ENCODE measurements around the gene HMGN2. TPM values are rescaled to one million over a fixed set of nuclear protein-coding genes. Genes with fewer than 3 reads are reported as not detected.

The HMGN2 gene
- total RNA-seq, 1 donor from 2014 or later, result 446 TPM

GRCh38 chr1:26520339-26520738 is 48.1 kb downstream of the HMGN2 start:
- DNase-seq (ENCODE audit: low spot score, unreplicated experiment), result no peak
- TF ChIP-seq, protein P1, sequence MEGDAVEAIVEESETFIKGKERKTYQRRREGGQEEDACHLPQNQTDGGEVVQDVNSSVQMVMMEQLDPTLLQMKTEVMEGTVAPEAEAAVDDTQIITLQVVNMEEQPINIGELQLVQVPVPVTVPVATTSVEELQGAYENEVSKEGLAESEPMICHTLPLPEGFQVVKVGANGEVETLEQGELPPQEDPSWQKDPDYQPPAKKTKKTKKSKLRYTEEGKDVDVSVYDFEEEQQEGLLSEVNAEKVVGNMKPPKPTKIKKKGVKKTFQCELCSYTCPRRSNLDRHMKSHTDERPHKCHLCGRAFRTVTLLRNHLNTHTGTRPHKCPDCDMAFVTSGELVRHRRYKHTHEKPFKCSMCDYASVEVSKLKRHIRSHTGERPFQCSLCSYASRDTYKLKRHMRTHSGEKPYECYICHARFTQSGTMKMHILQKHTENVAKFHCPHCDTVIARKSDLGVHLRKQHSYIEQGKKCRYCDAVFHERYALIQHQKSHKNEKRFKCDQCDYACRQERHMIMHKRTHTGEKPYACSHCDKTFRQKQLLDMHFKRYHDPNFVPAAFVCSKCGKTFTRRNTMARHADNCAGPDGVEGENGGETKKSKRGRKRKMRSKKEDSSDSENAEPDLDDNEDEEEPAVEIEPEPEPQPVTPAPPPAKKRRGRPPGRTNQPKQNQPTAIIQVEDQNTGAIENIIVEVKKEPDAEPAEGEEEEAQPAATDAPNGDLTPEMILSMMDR (IDR thresholded peaks at IDR 0.05; ENCODE audit: unreplicated experiment), result no peak
- no peaks in the 10 kb centered on the region for H3K36me3 Mint-ChIP-seq (ENCODE audit: insufficient read depth)

GRCh38 chr1:26521669-26522030 is 49.4 kb downstream of the HMGN2 start:
- TF ChIP-seq, protein P1 (IDR thresholded peaks at IDR 0.05; ENCODE audit: unreplicated experiment), result no peak
- H3K36me3 Mint-ChIP-seq (ENCODE audit: insufficient read depth), result no peaks in the 10 kb centered on the region
- no peak for DNase-seq (ENCODE audit: low spot score, unreplicated experiment)
- H3K27ac Mint-ChIP-seq, result no peak overlapping the region
- H3K4me1 Mint-ChIP-seq (ENCODE audit: low read depth), result no peaks in the 10 kb centered on the region
- no peak overlapping the region for H3K4me3 Mint-ChIP-seq (ENCODE audit: low read depth)
- H3K27me3 Mint-ChIP-seq, result peaks cover 23% of the 10 kb centered on the region
- no peaks in the 10 kb centered on the region for H3K9me3 Mint-ChIP-seq (ENCODE audit: low read depth)

More at GRCh38 chr1:26520339-26520738, 48.1 kb downstream of the HMGN2 start:
- no peak overlapping the region for H3K4me3 Mint-ChIP-seq (ENCODE audit: low read depth)
- H3K27ac Mint-ChIP-seq, result no peak overlapping the region
- H3K9me3 Mint-ChIP-seq (ENCODE audit: low read depth), result no peaks in the 10 kb centered on the region
- H3K27me3 Mint-ChIP-seq, result peaks cover 23% of the 10 kb centered on the region
- no peaks in the 10 kb centered on the region for H3K4me1 Mint-ChIP-seq (ENCODE audit: low read depth)

DNA sequence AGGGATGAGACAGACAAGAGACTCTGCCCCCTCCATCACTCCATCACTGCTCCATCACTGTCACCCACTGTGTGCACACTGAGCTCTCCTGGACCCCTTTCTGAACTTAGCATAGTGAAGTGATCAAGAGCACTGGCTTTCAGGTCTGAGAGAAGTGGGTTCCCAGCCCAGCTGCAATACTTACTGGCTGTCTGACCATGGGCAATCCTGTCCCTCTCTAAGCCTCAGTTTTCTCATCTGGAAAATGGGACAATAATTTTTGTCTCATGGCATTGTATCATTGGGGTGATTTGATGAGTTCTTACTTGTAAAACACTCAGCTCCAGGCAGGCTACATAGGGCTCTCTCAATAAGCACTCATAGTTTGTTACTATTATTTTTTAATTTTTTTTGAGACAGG is 49.8 kb downstream of the HMGN2 start:
- no peak for DNase-seq (ENCODE audit: low spot score, unreplicated experiment)
- H3K27me3 Mint-ChIP-seq, result peaks cover 23% of the 10 kb centered on the region
- TF ChIP-seq, protein P1 (IDR thresholded peaks at IDR 0.05; ENCODE audit: unreplicated experiment), result no peak
- no peaks in the 10 kb centered on the region for H3K4me1 Mint-ChIP-seq (ENCODE audit: low read depth)
- H3K9me3 Mint-ChIP-seq (ENCODE audit: low read depth), result no peaks in the 10 kb centered on the region
- no peak overlapping the region for H3K4me3 Mint-ChIP-seq (ENCODE audit: low read depth)
- H3K27ac Mint-ChIP-seq, result no peak overlapping the region
- H3K36me3 Mint-ChIP-seq (ENCODE audit: insufficient read depth), result no peaks in the 10 kb centered on the region

DNA sequence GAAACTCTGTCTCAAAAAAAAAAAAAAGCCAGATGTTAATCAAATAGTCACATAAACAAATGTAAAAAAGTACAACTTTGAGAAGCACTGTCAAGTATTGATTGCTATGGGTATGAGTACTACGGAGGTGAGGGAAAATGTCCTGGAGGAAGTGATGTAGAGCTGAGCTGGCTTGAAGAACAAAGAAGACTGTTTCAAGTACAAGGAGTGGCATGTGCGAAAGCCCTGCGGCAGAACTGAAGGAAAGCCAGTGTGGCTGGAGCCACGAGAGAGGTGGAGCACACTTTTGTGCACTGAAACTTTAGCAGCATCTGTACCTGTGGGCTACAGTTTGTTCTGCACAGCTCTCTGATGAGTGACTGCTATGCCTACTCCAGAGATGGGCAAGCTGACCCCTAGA is 51.9 kb downstream of the HMGN2 start:
- peak overlapping the region; percentile 54 for H3K27ac Mint-ChIP-seq
- H3K36me3 Mint-ChIP-seq (ENCODE audit: insufficient read depth), result no peaks in the 10 kb centered on the region
- peaks cover 2% of the 10 kb centered on the region for H3K4me1 Mint-ChIP-seq (ENCODE audit: low read depth)
- H3K4me3 Mint-ChIP-seq (ENCODE audit: low read depth), result no peak overlapping the region
- TF ChIP-seq, protein P1 (IDR thresholded peaks at IDR 0.05; ENCODE audit: unreplicated experiment), result no peak
- no peaks in the 10 kb centered on the region for H3K9me3 Mint-ChIP-seq (ENCODE audit: low read depth)
- no peak for DNase-seq (ENCODE audit: low spot score, unreplicated experiment)
- H3K27me3 Mint-ChIP-seq, result peaks cover 26% of the 10 kb centered on the region

Other genes starting within 250 kb of the HMGN2 start
- 20.8 and 21.3 TPM in 2 replicates for gene CEP85, start 238.2 kb upstream of the HMGN2 start, total RNA-seq
- gene SH3BGRL3, start 192.4 kb upstream of the HMGN2 start, total RNA-seq, result 63.8 and 66.6 TPM in 2 replicates
- gene UBXN11, start 165.8 kb upstream of the HMGN2 start, total RNA-seq, result 47.8 and 48.9 TPM in 2 replicates
- gene CD52, start 154.5 kb upstream of the HMGN2 start, total RNA-seq, result 0.89 and 1.8 TPM in 2 replicates
- gene CRYBG2, start 118.3 kb upstream of the HMGN2 start, total RNA-seq, result 13.8 and 19.3 TPM in 2 replicates
- not detected in 2 replicates for gene ZNF683, start 99.7 kb upstream of the HMGN2 start, total RNA-seq
- gene LIN28A, start 61.6 kb upstream of the HMGN2 start, total RNA-seq, result 80.2 and 87.8 TPM in 2 replicates
- 44.4 and 51.5 TPM in 2 replicates for gene DHDDS, start 40.1 kb upstream of the HMGN2 start, total RNA-seq
- gene RPS6KA1, start 57.3 kb downstream of the HMGN2 start, total RNA-seq, result 26.7 and 29.6 TPM in 2 replicates
- 174 and 186 TPM in 2 replicates for gene ARID1A, start 223.6 kb downstream of the HMGN2 start, total RNA-seq

Measured in progenitor cell of endocrine pancreas (in vitro differentiated cells).